ENCODE results near the gene IL25.

DNA sequence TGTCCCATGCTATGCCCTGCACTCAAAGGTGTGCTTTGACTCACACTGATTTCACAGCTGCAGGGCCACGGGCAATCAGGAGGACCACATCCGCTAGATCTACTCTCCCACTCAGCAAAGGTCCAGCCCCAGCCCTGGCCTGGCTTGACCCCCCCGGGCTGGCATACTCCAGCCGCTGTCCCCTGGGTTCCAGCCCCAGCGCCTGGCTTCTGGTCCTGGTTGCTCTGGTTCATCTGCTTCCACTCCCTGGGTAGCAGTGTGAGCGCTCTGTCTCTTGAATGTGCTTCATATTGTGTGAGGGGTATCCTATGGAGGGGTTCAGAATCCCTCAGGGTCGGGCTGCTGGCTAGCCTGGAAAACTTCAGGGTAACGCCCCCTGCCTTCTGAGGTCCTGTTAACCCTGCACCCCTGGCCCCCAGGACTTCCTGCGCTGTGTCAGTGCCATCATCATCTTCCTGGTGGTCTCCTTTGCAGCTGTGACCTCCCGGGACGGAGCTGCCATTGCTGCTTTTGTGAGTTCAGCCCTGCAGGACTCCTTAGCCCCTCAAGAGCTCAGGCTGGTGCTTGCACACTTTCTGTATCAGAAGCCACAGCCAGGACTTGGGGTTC, 6.1 kb downstream of the IL25 start:
- TF ChIP-seq, protein P1, sequence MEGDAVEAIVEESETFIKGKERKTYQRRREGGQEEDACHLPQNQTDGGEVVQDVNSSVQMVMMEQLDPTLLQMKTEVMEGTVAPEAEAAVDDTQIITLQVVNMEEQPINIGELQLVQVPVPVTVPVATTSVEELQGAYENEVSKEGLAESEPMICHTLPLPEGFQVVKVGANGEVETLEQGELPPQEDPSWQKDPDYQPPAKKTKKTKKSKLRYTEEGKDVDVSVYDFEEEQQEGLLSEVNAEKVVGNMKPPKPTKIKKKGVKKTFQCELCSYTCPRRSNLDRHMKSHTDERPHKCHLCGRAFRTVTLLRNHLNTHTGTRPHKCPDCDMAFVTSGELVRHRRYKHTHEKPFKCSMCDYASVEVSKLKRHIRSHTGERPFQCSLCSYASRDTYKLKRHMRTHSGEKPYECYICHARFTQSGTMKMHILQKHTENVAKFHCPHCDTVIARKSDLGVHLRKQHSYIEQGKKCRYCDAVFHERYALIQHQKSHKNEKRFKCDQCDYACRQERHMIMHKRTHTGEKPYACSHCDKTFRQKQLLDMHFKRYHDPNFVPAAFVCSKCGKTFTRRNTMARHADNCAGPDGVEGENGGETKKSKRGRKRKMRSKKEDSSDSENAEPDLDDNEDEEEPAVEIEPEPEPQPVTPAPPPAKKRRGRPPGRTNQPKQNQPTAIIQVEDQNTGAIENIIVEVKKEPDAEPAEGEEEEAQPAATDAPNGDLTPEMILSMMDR (optimal IDR thresholded peaks at IDR 0.05 in 1 of 3, IDR thresholded peaks at IDR 0.05 in 1 of 3, conservative IDR thresholded peaks at IDR 0.05 in 1 of 3; ENCODE audit: extremely low read depth in 1 of 3, insufficient read depth in 2 of 3, low read length in 3 of 3) = no peak
- no peak for TF ChIP-seq EZH2 (IDR thresholded peaks at IDR 0.05; ENCODE audit: low read length)
